ENCODE data around the gene CD47. TPM values are rescaled to one million over a fixed set of nuclear protein-coding genes. Genes with fewer than 3 reads are reported as not detected.

CD47 gene
- total and polyA plus RNA-seq, 8 donors = 142 to 356 (median 187) TPM

DNA sequence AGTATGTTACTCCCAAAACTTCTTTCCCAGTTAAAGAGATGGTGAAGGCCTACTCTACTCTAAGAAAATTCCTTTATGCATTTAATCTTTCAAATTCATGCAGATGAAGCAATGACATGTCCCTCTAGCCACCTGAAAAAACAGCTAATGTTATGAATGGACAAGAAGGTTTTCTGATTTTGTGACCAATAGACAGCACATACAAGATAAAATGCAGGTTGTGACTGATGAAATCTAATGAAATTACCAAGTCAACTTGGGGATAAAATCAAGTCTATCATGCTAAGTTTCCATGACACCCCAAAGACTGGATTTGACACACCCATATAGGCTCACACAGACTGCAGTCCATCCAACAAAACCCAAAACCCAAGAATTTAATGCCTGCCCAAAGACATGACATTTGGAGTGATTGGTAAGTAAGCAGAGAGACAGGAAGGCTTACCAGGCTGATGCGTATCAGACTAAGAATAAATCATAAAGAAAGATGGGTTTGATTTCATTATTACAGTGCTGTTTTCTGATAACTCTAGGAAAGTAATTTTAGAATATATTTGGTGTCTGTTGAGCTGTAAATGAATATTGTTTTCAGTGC, 26.4 kb downstream of the CD47 start:
- Histone ChIP-seq H3K9me3 (no peaks in the 10 kb centered on the region), H3K4me3 (no peak overlapping the region), H3K27me3 (no peaks in the 10 kb centered on the region), H3K27ac (no peak overlapping the region), H3K4me1 (peaks cover 0 to 35% of the 10 kb centered on the region in 2 donors), H3K36me3 (peaks cover 0 to 40% of the 10 kb centered on the region in 2 donors)
- ATAC-seq (no peak), DNase-seq (no peak)
- TF ChIP-seq, protein P1, sequence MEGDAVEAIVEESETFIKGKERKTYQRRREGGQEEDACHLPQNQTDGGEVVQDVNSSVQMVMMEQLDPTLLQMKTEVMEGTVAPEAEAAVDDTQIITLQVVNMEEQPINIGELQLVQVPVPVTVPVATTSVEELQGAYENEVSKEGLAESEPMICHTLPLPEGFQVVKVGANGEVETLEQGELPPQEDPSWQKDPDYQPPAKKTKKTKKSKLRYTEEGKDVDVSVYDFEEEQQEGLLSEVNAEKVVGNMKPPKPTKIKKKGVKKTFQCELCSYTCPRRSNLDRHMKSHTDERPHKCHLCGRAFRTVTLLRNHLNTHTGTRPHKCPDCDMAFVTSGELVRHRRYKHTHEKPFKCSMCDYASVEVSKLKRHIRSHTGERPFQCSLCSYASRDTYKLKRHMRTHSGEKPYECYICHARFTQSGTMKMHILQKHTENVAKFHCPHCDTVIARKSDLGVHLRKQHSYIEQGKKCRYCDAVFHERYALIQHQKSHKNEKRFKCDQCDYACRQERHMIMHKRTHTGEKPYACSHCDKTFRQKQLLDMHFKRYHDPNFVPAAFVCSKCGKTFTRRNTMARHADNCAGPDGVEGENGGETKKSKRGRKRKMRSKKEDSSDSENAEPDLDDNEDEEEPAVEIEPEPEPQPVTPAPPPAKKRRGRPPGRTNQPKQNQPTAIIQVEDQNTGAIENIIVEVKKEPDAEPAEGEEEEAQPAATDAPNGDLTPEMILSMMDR (IDR thresholded peaks at IDR 0.05) = no peak
- intact Hi-C loops (cut with DNase I) = no loop called here

DNA sequence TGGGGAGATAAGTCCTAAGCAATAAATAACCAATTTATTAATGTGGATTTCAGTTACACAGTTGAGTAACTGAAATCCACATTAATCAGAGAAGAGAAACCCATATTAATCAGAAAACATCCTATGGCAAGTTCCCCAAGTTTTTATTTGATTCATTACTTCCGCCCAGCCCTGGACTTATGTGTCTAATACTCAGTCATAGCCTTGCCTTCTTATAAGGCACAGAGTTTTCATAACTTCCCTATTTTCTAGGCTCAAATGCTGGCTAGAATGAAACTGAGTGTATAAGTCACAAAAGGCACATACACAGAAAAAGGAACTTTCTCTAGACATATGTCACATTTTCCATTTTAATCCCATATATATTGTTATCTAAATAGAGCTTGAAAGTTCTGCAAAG, 28.8 kb downstream of the CD47 start:
- Histone ChIP-seq H3K4me1 (peaks cover 0 to 25% of the 10 kb centered on the region in 2 donors), H3K36me3 (peaks cover 0 to 46% of the 10 kb centered on the region in 2 donors), H3K9me3 (no peaks in the 10 kb centered on the region), H3K27ac (peak overlapping the region in 1 of 2 donors; percentile 63), H3K4me3 (no peak overlapping the region), H3K27me3 (no peaks in the 10 kb centered on the region)
- ATAC-seq = peak; percentile 75
- intact Hi-C loops (cut with DNase I) = no loop called here
- no peak for DNase-seq
- TF ChIP-seq, protein P1 (IDR thresholded peaks at IDR 0.05) = no peak

DNA sequence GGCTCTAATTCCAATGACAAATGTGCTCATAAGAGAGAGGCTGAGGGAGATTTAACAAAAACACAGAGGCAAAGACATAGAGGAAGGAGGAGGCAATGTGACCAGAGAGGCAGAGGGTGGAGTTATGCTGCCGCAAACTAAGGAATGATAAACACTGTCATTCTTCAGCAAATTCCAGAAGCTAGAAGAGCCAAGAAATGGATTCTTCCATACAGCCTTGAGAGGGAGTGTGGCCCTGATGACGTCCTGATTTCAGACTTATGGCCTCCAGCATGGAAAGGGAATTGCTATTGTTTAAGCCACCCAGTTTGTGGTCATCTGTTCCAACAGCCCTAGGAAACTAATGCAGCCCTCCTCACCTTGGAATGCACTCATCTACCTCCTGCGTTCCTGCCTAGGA, 30.5 kb downstream of the CD47 start:
- no peaks in the 10 kb centered on the region for H3K27me3 ChIP-seq
- intact Hi-C loops (cut with DNase I) = no loop called here
- H3K27ac ChIP-seq = no peak overlapping the region
- DNase-seq = no peak
- peaks cover 0 to 55% of the 10 kb centered on the region in 2 donors for H3K36me3 ChIP-seq
- no peaks in the 10 kb centered on the region for H3K9me3 ChIP-seq
- TF ChIP-seq, protein P1 (IDR thresholded peaks at IDR 0.05) = no peak
- H3K4me1 ChIP-seq = peaks cover 0 to 19% of the 10 kb centered on the region in 2 donors
- no peak overlapping the region for H3K4me3 ChIP-seq
- ATAC-seq = no peak

DNA sequence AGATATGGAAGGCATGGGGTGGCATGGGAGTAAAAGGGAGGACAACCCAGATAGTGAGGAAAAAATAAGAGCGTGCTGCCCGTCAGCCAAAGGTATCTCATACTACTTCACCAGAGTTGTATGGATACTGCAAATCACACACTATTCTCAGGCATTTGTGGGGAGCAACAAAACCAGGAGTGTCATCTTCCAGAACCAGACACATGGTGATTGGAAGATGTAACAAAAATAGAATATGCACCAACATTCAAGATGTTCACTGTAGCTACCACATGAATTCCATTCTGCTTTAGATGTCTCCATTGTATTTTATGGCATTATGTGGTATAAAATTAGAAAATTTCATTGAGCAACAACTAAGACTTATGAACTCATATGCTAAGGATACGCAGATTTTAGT, 34.9 kb downstream of the CD47 start:
- Histone ChIP-seq H3K27me3 (no peaks in the 10 kb centered on the region), H3K4me3 (no peak overlapping the region), H3K9me3 (no peaks in the 10 kb centered on the region), H3K4me1 (peaks cover 0 to 7% of the 10 kb centered on the region in 2 donors), H3K27ac (no peak overlapping the region), H3K36me3 (peaks cover 0 to 87% of the 10 kb centered on the region in 2 donors)
- ATAC-seq = no peak
- DNase-seq = no peak
- TF ChIP-seq, protein P1 (IDR thresholded peaks at IDR 0.05) = no peak
- intact Hi-C loops (cut with DNase I) = no loop called here

DNA sequence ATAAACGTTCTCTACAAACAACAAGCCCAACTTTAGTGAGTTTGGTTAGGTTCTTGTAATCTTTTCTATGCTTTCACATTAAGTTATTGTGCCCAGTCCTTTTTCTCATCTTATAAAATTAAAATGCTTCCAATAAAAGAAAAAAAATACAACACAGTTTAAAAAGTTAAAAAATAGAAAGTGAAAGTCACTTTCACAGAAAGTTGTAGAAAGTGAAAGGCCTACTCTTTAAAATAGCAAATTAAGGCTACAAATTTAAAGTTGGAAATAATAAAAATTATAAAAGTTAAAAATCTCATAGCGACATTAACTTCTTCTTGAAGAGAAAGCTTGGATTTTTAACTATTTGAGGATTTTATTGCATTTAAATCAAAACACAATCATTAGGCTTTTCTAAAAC, 35.9 kb downstream of the CD47 start:
- TF ChIP-seq, protein P1 (IDR thresholded peaks at IDR 0.05) = no peak
- Histone ChIP-seq H3K27ac (no peak overlapping the region), H3K9me3 (no peaks in the 10 kb centered on the region), H3K36me3 (peaks cover 0 to 85% of the 10 kb centered on the region in 2 donors), H3K4me3 (no peak overlapping the region), H3K4me1 (peaks cover 0 to 7% of the 10 kb centered on the region in 2 donors), H3K27me3 (no peaks in the 10 kb centered on the region)
- no peak for ATAC-seq
- no peak for DNase-seq
- intact Hi-C loops (cut with DNase I) = no loop called here

All from left lung (tissue), 10 donors.